GM19328 (cell line): ENCODE results near the gene VLDLR.

ENCODE experiments used
- ATAC-seq: cut with Tn5 transposase; IDR thresholded peaks from one replicate; pipeline ENCODE4 v1.9.1; 2021; ENCODE audit warnings: mild to moderate bottlenecking, moderate library complexity; ENCODE audit not compliant: unreplicated experiment

Gene VLDLR

DNA sequence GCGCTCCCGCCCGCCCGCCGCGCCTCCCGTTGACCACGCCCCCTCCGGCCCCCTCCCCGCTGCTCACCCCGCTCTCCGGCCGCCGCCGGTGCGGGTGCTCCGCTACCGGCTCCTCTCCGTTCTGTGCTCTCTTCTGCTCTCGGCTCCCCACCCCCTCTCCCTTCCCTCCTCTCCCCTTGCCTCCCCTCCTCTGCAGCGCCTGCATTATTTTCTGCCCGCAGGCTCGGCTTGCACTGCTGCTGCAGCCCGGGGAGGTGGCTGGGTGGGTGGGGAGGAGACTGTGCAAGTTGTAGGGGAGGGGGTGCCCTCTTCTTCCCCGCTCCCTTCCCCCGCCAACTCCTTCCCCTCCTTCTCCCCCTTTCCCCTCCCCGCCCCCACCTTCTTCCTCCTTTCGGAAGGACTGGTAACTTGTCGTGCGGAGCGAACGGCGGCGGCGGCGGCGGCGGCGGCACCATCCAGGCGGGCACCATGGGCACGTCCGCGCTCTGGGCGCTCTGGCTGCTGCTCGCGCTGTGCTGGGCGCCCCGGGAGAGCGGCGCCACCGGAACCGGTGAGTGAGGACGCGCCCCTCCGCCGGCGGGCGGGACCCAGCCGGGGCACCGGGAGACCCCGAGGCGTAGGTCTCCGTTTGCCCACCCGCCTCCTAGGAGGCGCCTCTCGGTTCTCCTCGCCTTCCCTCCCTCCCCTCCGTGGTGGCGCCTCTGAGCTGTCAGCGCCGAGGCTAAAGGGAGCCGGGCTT, at the start of gene VLDLR:
Gene VLDLR, plus strand, starts transcription at position 66 of the 739 bp plus-strand sequence. Its CDS starts 403 bp downstream, at position 469.
- no peak for ATAC-seq

DNA sequence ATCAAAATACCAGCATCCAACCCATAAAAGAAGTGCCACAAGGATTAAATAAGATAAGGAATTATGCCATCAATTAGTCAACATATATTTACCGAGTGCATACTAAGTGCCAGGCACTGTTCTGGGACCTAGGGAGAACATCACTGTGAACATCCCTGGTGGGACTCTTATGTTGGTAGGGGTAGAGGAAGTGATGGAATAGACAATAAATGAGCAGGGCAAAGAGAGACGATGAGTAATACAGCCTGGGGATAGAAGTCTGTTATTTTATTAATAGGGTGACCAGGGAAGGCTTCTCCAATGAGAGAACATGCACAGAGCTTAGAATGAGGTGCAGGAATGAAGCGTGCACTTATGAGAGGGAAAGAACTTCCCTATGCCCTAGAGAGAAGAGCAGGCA, 47.4 kb upstream of the VLDLR start:
- no peak for ATAC-seq

DNA sequence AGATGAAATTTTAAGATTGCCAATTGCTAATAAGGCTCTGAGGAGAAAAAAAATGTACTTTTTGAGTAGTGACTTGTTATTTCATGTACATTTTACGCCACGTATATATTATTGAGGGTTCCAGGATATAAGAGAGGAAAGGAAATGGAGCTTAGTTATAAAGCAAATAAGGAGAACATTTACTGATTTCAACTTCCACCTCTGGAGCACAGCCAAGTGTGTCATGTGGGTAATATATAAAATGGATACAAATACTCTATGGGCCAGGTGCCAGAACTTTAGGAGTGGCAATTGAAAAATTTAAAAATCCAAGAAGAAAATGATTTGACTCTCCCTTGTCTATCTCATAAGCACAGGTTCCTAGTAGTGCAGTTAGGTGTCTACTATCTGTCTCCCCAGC, 45.0 kb upstream of the VLDLR start:
- ATAC-seq = no peak

DNA sequence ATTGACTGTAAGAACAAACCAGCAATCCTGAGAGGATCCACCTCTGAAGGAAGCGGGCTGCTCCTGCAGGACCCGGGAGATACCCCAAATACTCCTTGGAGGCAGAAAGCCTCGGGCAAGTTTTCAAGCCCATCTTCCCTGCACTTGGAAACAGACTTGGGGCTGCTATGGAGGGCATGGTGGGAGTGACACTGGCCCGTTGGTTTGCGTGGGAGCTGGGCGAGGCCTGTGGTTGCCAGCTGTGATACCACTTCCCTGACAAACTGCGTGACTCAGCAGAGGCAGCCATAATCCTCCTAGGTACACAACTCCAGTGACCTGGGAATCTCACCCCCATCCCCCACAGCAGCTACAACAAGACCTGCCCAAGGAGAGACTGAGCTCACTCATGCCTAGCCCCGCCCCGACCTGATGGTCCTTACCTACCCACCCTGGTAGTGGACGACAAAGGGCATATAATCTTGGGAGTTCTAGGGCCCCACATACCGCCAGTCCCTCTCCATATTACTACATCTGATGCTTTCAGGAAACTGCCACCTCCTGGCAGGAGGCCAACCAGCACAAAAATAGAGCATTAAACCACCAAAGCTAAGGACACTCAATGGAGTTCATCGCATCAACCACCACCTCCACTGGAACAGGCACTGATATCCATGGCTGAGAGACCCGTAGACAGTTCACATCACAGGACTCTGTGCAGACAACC, 38.1 kb upstream of the VLDLR start:
- no peak for ATAC-seq

DNA sequence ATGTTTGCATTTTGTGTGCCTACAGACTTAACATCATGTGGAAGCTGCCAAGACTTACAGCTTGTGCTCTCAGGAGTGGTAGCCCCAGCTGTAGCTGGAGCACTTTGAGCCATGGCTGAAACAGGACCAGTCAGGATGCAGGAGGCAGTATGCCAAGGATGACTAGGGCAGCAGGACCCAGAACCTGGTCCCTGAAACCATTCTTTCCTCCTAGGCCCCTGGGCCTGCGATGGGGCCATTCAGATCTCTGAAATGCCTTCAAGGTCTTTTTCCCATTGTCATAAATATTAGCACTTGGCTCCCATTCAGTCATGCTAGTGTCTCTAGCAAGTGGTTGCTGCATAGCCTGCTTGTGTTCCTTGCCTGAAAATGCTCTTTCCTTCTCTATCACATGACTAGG, 29.6 kb upstream of the VLDLR start:
- ATAC-seq = no peak

DNA sequence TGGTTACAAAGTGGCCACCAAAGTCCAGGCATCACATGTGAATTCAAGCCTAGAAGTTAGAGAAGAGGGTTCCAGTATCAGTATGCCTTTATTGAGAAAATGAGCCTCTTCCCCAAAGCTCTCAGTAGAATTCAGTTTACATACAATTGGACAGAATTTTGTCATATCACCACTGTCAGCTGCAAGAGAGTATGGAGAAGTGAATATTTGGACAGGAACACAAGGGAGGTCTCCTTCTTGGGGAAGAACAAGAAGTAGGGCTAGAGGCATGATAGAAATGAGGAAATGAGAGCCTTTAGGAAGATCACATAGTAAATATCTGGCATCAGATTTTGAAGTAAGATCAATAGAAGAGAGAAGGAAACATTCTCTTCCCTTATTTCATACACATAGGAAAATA, 27.8 kb upstream of the VLDLR start:
- ATAC-seq = no peak

DNA sequence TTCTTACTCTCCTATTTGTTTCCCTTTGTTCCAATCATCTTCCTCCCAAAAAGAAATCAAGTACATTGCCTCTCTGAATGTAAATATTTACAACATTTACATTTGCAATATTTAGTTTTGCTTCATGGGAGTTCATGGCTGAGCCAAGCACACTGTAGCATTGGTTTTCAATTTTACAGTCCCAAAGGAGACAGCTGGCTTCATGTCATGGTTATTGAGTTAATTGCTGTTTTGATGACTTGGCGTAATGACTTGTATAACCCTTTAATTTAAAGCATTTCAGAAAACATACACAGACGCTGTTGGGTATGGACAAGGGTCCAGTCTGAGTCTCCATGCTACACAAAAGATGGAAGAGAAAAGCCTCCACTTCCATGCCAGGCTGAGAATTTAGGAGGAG, 25.6 kb upstream of the VLDLR start:
- no peak for ATAC-seq

DNA sequence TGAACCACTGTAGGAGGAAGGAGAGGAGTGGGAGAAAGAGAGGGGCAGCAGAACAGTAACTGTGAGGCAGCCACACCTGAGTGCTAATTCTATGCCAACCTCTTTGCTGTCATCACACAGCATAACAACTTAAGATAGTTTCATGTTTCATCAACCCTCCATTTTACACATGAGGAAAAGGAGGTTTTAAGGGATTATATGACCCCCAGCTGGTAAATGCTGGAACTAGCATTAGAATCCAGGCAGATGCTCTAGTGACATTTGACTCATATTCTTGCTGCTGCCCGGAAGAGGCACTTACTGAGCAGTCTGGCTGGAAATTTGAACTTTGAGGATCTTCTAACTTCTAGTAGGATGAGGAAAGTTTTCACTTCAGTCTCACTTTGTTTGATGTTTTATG, 24.1 kb upstream of the VLDLR start:
- no peak for ATAC-seq

DNA sequence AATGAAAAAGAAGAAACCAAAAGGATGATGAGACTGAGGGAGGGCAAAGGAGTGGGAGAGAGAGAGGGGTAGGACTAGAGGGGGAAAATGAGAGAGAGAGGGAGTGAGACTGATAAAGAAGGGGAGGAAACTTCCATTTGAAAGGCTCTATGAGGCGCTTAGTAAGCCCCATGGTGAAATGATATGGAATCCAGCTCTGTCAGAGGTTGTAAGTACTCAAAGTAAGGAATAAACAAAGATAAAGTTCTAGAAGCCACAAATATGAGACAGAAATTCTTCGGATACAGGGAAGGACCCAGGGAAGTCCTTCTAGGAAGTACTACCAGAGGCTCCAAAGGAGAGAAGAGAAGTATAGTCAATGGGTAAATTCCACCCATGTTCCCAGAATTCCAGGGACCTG, 21.7 kb upstream of the VLDLR start:
- ATAC-seq = no peak

DNA sequence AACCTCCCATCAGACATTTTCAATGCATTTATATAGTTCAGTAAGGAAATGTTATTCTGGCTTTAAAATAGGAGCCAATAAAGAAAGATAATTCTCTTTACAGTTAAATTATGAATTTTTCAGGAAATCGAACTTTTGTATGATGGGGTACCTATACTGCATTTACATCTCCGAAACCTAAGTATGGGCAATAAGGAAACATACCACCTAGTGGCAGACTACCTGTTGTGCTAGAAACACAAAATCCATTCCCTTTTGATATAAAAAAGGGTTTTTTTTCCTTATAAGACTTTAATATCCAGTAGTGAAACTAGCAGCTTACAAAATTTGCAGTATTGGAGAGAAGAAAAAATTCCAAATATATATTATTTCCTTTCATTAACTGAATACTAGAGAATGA, 21.3 kb upstream of the VLDLR start:
- no peak for ATAC-seq

DNA sequence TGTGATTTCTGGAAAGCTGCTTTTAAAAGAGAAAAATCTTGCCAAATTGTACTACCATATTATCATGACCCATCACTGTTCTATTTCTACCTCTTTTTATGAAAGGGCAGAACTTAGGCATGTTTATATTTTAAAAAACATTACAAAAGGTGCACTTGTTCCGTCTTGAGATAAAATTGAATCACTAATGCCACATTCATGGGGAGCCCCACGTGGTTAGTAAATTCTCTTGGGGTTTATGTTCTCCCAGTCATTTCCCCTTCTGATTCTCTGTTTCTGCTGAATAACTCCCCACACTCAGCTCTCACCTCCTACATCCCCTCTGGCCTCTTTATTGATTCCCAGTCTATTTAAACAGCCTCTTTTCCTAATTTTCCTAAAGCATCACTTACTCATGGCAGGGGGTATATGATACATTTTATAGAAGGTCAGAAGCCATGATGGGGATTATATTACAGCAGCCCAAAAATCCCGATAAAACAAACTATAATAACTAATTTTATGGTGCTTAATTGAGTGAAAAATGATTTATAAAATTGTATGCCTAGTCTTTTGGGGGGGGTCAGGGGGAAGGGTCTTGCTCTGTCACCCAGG, 19.7 kb upstream of the VLDLR start:
- ATAC-seq = no peak

DNA sequence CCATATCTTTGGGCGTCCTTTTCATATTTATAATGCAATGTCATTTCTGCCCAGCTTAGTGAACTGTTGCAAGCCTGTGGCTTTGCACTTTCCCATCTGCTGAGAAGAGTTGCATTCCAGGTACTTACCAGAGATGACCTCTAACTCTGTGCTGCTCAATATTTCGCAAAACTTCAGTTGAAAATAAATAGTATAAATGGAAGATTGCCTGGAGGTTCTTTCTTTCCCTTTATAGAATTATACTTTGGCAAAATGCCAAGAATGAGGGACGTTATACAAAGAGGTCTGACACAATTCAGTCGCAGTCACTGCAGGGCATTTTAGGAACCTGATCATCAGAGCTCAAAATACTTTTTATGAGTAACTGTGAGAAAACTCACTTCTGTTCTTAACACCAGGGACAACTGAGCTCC, 18.9 kb upstream of the VLDLR start:
- no peak for ATAC-seq

DNA sequence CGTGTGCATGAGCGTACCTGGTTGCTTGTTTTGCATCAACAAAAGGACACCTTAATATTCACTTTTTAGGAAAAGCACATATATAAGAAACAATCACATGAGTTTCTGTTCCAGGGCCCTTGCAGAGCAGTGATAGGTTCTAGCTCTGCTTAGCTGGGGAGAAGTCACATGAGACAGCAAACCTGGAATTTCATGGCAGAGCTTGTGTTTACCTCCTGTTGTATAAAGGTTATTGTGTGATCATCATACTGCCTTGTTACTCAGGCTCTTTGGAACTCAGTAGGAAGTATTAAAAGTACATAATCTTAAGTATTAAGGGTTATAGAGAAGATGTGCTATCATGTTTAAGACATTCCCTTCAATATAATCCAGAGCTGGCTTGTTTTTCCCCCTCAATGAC, 18.0 kb upstream of the VLDLR start:
- ATAC-seq = no peak

DNA sequence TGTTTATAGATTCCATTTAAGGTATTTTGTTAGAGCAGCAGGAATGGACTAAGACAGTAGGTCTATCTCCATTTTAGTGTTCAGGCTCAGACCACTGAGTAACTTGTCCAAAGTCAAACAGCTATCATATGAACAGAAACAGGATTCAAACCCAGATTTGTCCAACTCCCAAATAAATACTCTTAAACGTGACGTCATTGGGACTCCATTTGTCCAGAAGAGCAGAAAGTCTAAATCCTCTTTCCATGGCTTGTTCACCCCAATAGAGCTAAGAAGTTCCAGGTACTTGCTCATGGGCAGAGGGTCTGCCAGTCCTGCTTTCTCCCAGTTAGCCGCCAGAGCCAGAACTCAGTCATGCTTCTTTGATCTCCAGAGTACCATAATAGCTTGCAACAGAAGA, 16.3 kb upstream of the VLDLR start:
- ATAC-seq = no peak

DNA sequence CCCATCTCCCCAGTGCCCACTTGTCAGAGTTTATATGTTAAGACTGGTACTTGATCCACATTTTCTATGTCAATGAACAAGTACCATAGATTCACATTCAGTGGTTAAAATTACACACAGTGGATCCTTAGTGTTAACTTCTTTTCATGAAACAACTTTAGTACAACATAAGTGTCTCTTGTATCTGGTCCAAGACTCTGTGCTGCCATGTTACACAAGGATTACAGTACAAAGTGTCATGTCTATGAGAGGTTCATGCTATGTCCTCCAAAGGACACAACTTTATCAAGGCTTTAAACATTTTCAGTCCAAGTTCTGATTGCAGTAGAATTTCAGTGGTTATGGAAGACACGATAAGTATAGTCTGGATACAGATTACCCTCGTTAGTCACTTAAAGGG, 13.3 kb upstream of the VLDLR start:
- no peak for ATAC-seq

DNA sequence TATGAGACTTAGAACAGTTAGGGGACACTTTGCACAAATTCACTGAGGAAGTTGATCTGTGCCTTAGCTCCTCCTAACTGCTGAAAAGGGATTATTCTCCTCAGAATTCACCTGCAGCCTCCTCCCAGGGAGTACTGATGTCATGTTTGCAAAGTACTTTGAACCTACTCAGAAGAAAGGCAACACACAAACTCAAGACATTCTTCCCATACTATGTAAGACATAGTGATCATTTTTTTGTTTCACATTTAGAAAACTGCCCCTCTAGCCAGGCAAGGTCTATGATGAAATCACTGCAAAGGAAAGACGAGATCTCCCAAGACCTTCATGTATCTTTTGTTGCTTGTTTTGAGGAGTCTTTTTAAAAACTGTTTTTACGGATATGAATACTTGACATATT, 10.6 kb upstream of the VLDLR start:
- ATAC-seq = no peak

DNA sequence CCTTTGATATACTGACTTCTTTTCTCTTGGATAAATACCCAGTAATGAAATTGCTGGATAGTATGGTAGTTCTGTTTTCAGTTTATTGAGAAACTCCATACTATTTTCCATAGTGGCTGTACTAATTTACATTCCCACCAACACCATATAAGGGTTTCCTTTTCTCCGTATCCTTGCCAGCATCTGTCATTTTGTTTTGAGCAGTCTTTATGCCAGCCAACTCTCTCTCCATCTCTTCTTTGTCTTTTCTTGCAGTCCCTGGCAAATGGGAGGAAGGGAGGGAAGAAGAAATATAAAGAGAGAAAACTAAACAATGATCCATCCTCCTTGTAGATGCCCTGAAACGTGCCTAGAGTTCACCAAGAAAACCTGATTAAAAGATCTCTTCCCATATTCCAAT, 9.6 kb upstream of the VLDLR start:
- ATAC-seq = no peak

DNA sequence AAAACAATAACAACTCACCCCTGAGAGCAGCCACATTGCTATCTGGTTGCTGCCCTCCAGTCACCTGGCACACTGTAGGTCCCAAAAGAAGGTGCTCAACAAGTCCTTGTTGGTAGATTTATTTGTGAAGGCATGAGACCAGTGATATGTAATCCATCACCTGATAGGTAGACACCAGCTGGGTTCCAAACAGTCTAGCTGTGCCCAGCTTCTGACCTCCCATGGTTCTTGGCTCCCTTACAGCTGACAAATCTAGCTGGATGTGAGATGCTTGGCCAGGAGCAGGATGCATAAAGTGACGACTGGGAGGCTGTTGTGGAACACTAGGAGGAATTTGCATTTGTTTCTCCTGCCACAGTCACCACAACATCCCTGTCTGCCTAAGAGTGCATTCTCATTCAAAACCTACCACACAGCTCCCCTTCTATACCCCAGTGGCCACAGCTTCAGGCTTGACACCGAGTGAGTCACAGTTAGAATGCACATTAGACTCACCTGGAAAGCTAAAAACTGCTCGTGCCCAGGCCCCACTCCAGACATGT, 7.8 kb upstream of the VLDLR start:
- ATAC-seq = no peak

DNA sequence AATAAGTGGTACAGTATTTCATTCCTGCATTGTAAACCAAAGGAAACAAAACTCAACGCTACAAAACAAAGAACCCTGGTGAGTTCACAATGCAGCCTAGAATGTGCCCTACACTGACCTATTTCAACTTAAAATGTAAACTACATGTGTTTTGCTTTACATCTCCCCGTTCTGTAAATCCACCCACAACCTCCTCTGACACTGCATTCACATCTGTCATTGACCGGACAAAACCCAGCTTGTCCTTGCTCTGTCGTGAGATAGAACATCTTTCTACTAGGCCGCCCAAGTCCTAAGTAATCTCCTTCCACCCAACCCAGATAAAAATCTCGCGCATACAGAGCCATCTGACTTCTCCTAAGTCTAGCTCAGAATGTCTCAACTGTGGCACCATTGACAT, 6.1 kb upstream of the VLDLR start:
- ATAC-seq = no peak

DNA sequence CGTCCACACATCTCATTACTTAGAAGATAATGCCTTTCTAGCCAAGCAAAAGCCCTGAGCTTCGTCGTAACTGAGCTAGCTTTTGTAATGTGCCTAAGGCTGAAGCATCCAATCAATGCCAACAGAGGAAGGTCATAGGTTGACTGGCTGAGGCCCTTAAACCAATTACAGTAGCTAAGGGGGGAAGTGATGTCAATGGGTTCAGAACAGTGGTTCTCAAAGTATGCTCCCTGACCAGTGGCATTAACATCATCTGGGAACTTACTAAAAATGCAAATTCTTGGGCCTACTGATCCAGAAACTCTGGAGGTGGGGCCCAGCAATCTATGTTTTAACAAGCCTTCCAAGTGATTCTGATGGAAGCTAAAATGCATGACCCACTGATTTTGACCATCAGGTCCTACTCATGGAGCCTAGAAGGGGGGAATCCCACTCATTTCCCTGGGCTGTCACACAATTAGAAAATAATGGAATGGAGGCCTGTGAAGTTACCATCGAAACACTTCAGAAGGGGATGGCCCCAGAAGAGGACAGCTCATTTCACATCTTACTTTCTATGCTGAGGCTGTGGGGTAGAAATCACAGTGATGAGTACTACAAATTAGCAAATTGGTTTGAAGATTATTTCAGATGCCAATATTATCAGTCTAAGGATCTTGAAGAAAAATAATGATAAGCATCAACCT, 4.8 kb upstream of the VLDLR start:
- ATAC-seq = no peak

DNA sequence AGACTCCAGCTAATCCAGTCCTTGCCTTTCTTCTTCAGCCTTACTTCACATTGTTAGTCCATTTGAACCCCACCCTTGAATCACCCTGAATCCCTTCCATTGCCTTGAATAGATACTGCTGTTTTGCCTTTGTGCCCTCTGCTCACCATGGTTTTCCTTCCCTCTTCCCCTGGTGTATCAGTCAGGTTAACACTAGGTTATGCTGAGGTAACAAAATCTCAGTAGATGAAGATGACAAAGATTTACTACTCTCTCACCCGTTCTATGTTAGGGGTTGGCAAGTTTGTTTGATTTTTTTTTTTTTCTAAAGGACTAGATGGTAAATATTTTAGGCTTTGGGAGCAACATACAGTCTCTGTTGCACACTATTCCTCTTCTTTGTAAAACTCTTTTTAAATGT, 3.3 kb upstream of the VLDLR start:
- ATAC-seq = no peak
